Subcutaneous abdominal adipose tissue (tissue), 5 donors: ENCODE data around the gene LRMDA.

Experiments used
- H3K27ac ChIP-seq: one replicate; pipeline ENCODE4 v1.7.0; 2013; ENCODE audit warnings: low read depth, mild to moderate bottlenecking, inconsistent platforms, low read length, moderate library complexity
- H3K27me3 ChIP-seq, 5 donors: one replicate each; pipeline ENCODE4 v1.7.0; 2013; ENCODE audit warnings: low read length in 5 of 5, inconsistent platforms in 1 of 5; ENCODE audit not compliant: control insufficient read depth in 5 of 5, insufficient read depth in 4 of 5
- H3K36me3 ChIP-seq, 5 donors: one replicate each; pipeline ENCODE4 v1.7.0; 2013; ENCODE audit warnings: low read length in 5 of 5; ENCODE audit not compliant: control insufficient read depth in 5 of 5, insufficient read depth in 5 of 5
- H3K4me1 ChIP-seq, 5 donors: one replicate each; pipeline ENCODE4 v1.7.0; 2013; ENCODE audit warnings: low read length in 5 of 5, mild to moderate bottlenecking in 3 of 5, moderate library complexity in 1 of 5; ENCODE audit not compliant: control insufficient read depth in 5 of 5, insufficient read depth in 5 of 5
- H3K4me3 ChIP-seq, 5 donors: one replicate each; pipeline ENCODE4 v1.7.0; 2013; ENCODE audit warnings: low read length in 5 of 5, low read depth in 1 of 5
- H3K9ac ChIP-seq, 5 donors: one replicate each; pipeline ENCODE4 v1.7.0; 2013; ENCODE audit warnings: low read length in 5 of 5, mild to moderate bottlenecking in 4 of 5, moderate library complexity in 3 of 5
- H3K9me3 ChIP-seq, 5 donors: one replicate each; pipeline ENCODE4 v1.7.0; 2013; ENCODE audit warnings: low read length in 5 of 5; ENCODE audit not compliant: control insufficient read depth in 5 of 5
- donor health status: healthy.
- donor health status: healthy.
- donor health status: healthy.
- donor health status: healthy.
- donor health status: healthy.

LRMDA gene

DNA sequence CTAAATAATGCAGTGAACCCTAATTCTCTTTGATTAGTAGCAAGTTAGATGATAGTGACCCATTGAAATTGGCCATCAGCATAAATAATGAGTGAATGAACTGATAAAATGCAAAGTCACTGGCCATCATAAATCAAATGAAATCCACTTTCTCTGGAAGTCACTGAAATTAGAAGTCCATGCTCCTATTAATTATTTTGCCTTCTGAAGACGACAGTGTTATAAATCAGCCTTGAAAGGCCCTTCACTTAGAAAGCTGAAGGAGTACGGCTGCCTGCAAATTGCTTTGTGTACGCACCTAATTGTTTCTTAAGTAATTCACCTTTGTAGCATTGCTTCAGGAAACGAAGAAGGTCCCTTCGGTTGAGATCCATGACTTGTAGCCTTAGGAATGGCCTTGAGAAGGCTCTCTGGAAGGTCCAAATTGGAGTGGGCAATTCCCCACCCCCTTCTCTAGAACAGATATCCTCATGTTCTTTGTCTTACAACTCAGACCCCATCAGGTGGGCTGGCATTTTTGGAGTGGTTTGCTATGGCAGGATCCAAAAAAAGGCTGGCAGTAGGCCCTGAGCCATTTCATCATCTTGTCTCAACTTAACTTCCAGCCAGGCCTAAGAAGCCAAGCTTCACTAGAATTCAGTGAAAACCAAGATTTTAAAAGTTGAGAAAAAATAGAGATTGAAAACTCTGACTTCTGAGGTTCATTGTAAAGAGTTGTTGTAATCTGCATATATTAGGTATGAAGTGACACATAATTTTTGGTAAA, 420.3 kb downstream of the LRMDA start:
- no peak overlapping the region for H3K27ac ChIP-seq
- no peak overlapping the region for H3K4me3 ChIP-seq

DNA sequence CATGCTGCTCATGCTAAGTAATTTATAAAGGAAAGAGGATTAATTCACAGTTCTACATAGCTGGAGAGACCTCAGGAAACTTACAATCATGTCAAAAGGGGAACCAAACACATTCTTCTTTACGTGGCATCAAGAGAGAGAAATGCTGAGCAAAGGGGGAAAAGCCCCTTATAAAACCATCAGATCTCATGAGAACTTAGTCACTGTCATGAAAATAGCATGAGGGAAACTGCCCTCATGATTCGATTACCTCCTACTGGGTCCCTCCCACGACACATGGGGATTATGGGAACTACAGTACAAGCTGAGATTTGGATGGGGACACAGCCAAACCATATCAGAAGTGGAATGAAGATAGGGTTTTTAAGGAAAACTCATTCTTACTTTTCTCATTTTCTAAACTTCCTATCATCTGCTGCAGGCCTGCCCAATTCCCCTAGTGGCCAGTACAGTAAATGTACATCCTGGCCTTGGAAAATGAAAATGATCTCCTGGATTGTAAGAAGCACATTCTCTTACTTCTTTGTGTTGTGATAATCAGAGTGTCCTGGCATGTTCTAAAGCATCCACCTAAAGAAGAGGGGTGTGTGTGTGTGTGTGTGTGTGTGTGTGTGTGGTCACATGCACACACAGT, 421.5 kb downstream of the LRMDA start:
- Histone ChIP-seq H3K27ac (no peak overlapping the region), H3K9me3 (no peaks in the 10 kb centered on the region), H3K27me3 (no peaks in the 10 kb centered on the region), H3K4me1 (peaks cover 0 to 6% (median 0%) of the 10 kb centered on the region in 5 donors), H3K4me3 (no peak overlapping the region), H3K36me3 (no peaks in the 10 kb centered on the region), H3K9ac (no peak overlapping the region)

More for the DNA sequence above, 420.3 kb downstream of the LRMDA start:
- Histone ChIP-seq H3K36me3 (no peaks in the 10 kb centered on the region), H3K27me3 (no peaks in the 10 kb centered on the region), H3K9ac (no peak overlapping the region), H3K9me3 (no peaks in the 10 kb centered on the region), H3K4me1 (peaks cover 0 to 6% (median 0%) of the 10 kb centered on the region in 5 donors)

DNA sequence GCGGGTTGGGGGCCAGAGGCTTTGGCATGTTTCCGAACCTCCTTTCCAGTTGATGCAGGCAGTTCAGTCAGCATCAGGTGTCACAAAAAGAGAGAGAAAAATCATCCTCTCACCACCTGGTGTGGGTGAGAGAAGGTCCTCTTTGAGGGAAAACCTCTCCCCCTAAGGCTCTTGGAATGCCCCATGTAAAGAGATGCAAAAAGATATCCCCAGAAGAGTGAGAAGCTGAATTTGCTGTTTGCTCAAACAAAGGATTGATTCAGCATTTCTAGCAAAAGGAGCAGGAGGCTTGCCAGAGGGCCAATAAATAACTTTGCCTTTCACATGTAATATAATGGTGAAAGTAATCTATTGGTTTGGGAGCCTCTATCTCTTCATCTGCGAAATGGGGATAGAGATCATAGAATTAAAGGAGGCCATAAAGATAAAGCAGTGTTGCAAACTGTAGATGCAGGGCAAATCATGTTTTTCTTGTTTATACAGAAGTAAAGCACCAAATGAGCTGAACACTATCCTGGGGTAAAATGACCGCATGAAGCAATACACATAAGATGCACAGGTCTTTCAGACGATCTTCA, 425.9 kb downstream of the LRMDA start:
- peaks cover 0 to 17% (median 6%) of the 10 kb centered on the region in 5 donors for H3K4me1 ChIP-seq
- no peak overlapping the region for H3K4me3 ChIP-seq
- no peaks in the 10 kb centered on the region for H3K9me3 ChIP-seq
- H3K36me3 ChIP-seq = no peaks in the 10 kb centered on the region
- H3K27ac ChIP-seq = no peak overlapping the region
- no peaks in the 10 kb centered on the region for H3K27me3 ChIP-seq
- H3K9ac ChIP-seq = no peak overlapping the region

DNA sequence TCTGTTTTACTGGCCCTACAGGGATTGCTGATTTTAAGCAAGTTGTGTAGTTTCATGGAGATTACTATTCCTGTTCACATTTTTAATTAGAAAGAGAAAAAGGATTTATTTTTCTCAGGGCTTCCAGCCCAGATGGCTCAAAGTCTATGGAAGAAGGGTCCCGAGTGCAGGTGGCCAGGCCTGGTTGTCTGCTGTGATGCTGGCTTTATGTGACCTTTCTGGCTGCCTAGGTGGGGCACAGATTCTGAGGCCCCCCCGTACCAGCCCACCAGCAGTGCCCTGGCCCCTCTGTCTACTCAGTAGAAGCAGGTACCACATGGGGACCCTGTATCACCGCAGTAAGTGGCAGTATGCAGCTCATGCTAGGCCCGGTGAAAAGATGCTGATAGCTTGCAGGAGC, 426.5 kb downstream of the LRMDA start:
- Histone ChIP-seq H3K9me3 (no peaks in the 10 kb centered on the region), H3K9ac (no peak overlapping the region), H3K27ac (no peak overlapping the region), H3K4me3 (no peak overlapping the region), H3K36me3 (no peaks in the 10 kb centered on the region), H3K4me1 (peaks cover 0 to 17% (median 6%) of the 10 kb centered on the region in 5 donors), H3K27me3 (no peaks in the 10 kb centered on the region)

DNA sequence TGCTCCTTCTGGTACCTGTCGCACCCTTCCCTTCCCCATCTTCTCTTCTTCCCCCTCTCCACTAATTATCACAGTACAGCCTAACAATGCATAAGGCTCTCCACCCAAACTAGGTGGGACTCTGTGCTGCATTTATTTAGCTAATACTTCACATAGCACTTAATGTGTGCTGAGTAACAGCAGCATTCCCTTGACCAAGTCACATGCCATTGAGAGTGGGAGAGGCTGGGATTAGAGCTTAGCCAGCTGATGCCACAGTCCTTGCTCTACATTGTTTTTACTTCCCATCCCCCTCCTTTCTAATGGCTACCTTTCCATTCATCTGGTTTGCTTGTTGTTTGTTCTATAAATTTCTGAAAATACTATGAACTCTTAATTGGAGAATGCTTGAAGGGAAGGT, 426.9 kb downstream of the LRMDA start:
- H3K9ac ChIP-seq = no peak overlapping the region
- peaks cover 0 to 17% (median 6%) of the 10 kb centered on the region in 5 donors for H3K4me1 ChIP-seq
- no peaks in the 10 kb centered on the region for H3K36me3 ChIP-seq
- H3K4me3 ChIP-seq = no peak overlapping the region
- no peak overlapping the region for H3K27ac ChIP-seq
- H3K27me3 ChIP-seq = no peaks in the 10 kb centered on the region
- H3K9me3 ChIP-seq = no peaks in the 10 kb centered on the region

DNA sequence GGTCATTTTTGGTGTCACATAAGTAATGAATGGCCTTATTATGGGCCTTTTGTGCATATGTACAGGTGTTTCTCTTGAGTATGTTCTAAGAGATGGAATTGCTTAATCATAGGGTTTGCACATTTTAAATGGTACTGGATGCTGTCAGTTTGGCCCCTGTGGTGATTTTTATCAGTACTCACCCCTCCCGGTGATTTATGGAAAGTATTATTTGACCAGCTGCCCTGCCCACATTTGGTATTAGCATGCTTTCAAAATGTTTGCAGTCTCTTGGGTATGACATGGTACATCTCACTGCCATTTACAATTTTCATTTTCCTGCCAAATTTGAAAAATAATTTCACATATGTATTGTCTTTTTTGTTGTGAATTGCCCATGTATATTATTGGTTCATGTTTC, 427.7 kb downstream of the LRMDA start:
- Histone ChIP-seq H3K27me3 (no peaks in the 10 kb centered on the region), H3K27ac (no peak overlapping the region)

DNA sequence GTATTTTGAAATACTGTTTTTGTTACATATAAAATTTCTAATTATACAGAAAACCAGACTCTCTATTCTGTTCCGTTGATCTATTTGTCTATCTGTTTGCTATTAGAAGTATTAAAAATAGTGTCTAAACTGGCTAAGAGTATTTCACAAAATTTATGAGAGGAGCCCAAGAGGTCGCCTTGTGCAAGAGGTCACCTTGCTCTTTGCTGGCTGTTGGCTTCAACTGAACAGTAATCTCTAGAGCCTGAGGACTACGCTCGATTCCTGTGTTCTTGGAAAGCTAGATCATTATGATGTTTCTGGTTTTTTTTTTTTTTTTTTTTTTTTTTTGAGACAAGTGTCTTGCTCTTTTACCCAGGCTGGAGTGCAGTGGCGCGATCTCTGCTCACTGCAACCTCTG, 428.6 kb downstream of the LRMDA start:
- Histone ChIP-seq H3K27me3 (no peaks in the 10 kb centered on the region), H3K36me3 (no peaks in the 10 kb centered on the region), H3K9ac (no peak overlapping the region), H3K27ac (no peak overlapping the region), H3K4me1 (peaks cover 0 to 17% (median 6%) of the 10 kb centered on the region in 5 donors), H3K4me3 (no peak overlapping the region), H3K9me3 (no peaks in the 10 kb centered on the region)

More for the DNA sequence above, 427.7 kb downstream of the LRMDA start:
- no peaks in the 10 kb centered on the region for H3K9me3 ChIP-seq
- H3K9ac ChIP-seq = no peak overlapping the region
- no peaks in the 10 kb centered on the region for H3K36me3 ChIP-seq
- H3K4me1 ChIP-seq = peaks cover 0 to 17% (median 6%) of the 10 kb centered on the region in 5 donors
- no peak overlapping the region for H3K4me3 ChIP-seq

DNA sequence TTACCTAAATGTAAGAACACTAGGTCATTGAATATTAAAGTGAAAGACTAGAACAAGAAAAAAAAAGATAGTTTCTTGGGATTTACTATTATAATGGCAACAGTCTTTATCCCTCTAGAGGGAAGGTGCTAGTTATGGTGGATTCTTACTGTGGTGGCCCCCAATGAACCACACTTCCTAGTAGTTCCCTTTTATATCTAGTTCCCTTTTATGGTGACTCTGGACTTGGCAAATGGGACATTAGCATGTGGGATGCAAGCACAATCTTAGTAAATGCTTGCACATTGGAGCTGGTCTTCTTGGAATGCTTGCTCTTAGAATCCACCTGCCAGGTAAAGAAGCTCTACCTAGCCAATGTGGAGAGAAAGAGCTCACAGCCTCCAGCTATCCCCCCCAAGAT, 430.2 kb downstream of the LRMDA start:
- Histone ChIP-seq H3K9me3 (no peaks in the 10 kb centered on the region), H3K4me3 (no peak overlapping the region), H3K36me3 (no peaks in the 10 kb centered on the region), H3K4me1 (peaks cover 0 to 17% (median 6%) of the 10 kb centered on the region in 5 donors), H3K27me3 (no peaks in the 10 kb centered on the region), H3K27ac (no peak overlapping the region), H3K9ac (no peak overlapping the region)

DNA sequence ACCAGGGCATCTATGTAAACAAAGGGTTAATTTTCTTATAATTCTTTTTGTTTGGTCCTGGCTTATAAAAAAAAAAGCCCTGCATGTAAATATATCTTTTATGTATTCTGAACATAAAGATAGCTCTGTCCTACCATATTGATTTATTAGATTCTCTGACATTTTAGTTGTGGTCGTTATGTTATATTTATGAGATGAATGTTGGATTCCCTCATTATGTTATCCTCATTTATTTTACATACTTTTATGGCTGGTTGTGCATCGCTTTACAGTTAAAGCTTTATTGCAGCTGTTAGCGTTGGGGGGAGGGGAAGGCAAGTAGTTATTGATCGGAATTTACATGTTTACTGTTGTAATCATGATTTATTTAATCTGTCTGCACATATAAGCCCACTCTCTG, 431.5 kb downstream of the LRMDA start:
- no peak overlapping the region for H3K9ac ChIP-seq
- peaks cover 0 to 17% (median 6%) of the 10 kb centered on the region in 5 donors for H3K4me1 ChIP-seq
- H3K27me3 ChIP-seq = no peaks in the 10 kb centered on the region
- H3K27ac ChIP-seq = no peak overlapping the region
- H3K9me3 ChIP-seq = no peaks in the 10 kb centered on the region
- H3K4me3 ChIP-seq = no peak overlapping the region
- no peaks in the 10 kb centered on the region for H3K36me3 ChIP-seq

DNA sequence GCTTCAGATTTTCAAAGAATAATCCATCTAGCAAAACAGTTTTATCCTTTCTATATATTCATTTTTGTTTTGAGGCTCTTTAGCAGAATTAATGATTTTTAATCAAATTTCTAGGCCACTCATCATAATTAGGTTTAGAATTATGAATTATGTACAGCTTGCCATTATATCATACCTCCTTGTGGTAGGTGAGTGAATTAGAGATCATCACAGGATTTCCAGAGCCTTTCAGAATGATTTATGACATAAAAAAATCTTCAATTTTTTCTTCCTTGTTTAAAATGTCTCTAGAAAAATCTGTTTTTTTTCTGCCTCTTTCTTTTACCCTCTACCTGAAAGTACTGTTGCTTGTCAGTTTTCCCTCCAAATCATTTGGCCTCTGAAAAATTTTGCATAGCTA, 433.3 kb downstream of the LRMDA start:
- H3K36me3 ChIP-seq = no peaks in the 10 kb centered on the region

More for the DNA sequence above, 433.3 kb downstream of the LRMDA start:
- no peak overlapping the region for H3K27ac ChIP-seq
- H3K9me3 ChIP-seq = no peaks in the 10 kb centered on the region
- H3K27me3 ChIP-seq = no peaks in the 10 kb centered on the region
- no peak overlapping the region for H3K9ac ChIP-seq
- H3K4me1 ChIP-seq = peaks cover 0 to 11% (median under 1%) of the 10 kb centered on the region in 5 donors
- H3K4me3 ChIP-seq = no peak overlapping the region
